ENCODE results near the gene RHOBTB1.
"Not testable (repeated sequence)": the region's sequence is repeated elsewhere in the genome, so short reads cannot be mapped to it uniquely, and the experiment has no call there.

RHOBTB1 gene

GRCh38 chr10:60856405-60856804 lies 87.6 kb downstream of the RHOBTB1 start:
- DNase-seq, result no peak

GRCh38 chr10:60853637-60854036 lies 90.3 kb downstream of the RHOBTB1 start:
- no peak for DNase-seq

- DNase-seq, result no peak
These were observed 90.9 kb downstream of the RHOBTB1 start for GRCh38 chr10:60853107-60853506.

- DNase-seq, result no peak
These were observed 94.2 kb downstream of the RHOBTB1 start for GRCh38 chr10:60849740-60850139.

- no peak for DNase-seq
These were observed 94.8 kb downstream of the RHOBTB1 start for GRCh38 chr10:60849217-60849616.

GRCh38 chr10:60848680-60849079 lies 95.3 kb downstream of the RHOBTB1 start:
- DNase-seq, result no peak

- DNase-seq, result no peak
These were observed 95.9 kb downstream of the RHOBTB1 start for GRCh38 chr10:60848126-60848525.

- no peak for DNase-seq
These were observed 97.8 kb downstream of the RHOBTB1 start for GRCh38 chr10:60846173-60846572.

- no peak for DNase-seq
These were observed 98.9 kb downstream of the RHOBTB1 start for GRCh38 chr10:60845038-60845437.

GRCh38 chr10:60842694-60843093 lies 101.3 kb downstream of the RHOBTB1 start:
- no peak for DNase-seq

- not testable (repeated sequence) for DNase-seq
These were observed 102.8 kb downstream of the RHOBTB1 start for GRCh38 chr10:60841227-60841626.

- no peak for DNase-seq
These were observed 108.9 kb downstream of the RHOBTB1 start for GRCh38 chr10:60835049-60835448.

GRCh38 chr10:60834401-60834800 lies 109.6 kb downstream of the RHOBTB1 start:
- DNase-seq, result no peak

- DNase-seq, result not testable (repeated sequence)
These were observed 111.8 kb downstream of the RHOBTB1 start for GRCh38 chr10:60832136-60832535.

GRCh38 chr10:60828489-60828852 lies 115.5 kb downstream of the RHOBTB1 start:
- DNase-seq, result peak in 1 of 2 donors; percentile 26

GRCh38 chr10:60827791-60828488 lies 116.0 kb downstream of the RHOBTB1 start:
- peak; percentile 42 to 62 for DNase-seq

- no peak for DNase-seq
These were observed 118.5 kb downstream of the RHOBTB1 start for GRCh38 chr10:60825520-60825919.

GRCh38 chr10:60823324-60823723 lies 120.7 kb downstream of the RHOBTB1 start:
- no peak for DNase-seq

- DNase-seq, result no peak
These were observed 121.2 kb downstream of the RHOBTB1 start for GRCh38 chr10:60822809-60823208.

GRCh38 chr10:60821656-60822055 lies 122.3 kb downstream of the RHOBTB1 start:
- DNase-seq, result no peak

- no peak for DNase-seq
These were observed 123.8 kb downstream of the RHOBTB1 start for GRCh38 chr10:60820093-60820754.
